ENCODE measurements around the gene PLA2G4C.

PLA2G4C gene

GRCh38 chr19:48110350-48110966 lies at the start of gene PLA2G4C:
Gene PLA2G4C (minus strand): TSS chr19:48110817. CDS start chr19:48106529, 4,288 bp downstream.
- peak; percentile 81 to 93 for DNase-seq

GRCh38 chr19:48158210-48158790 lies 47.7 kb upstream of the PLA2G4C start:
- no peak for DNase-seq

- no peak for DNase-seq
These were observed 43.4 kb upstream of the PLA2G4C start for GRCh38 chr19:48154003-48154402.

- DNase-seq: peak; percentile 5 to 60
These were observed 41.9 kb upstream of the PLA2G4C start for GRCh38 chr19:48152551-48152950.

GRCh38 chr19:48149430-48149829 lies 38.8 kb upstream of the PLA2G4C start:
- DNase-seq: no peak

GRCh38 chr19:48148576-48148975 lies 38.0 kb upstream of the PLA2G4C start:
- DNase-seq: no peak

GRCh38 chr19:48147597-48148175 lies 37.1 kb upstream of the PLA2G4C start:
- DNase-seq: no peak

GRCh38 chr19:48139053-48139452 lies 28.4 kb upstream of the PLA2G4C start:
- DNase-seq: no peak

- DNase-seq: no peak
These were observed 26.8 kb upstream of the PLA2G4C start for GRCh38 chr19:48137411-48137810.

GRCh38 chr19:48136547-48136946 lies 25.9 kb upstream of the PLA2G4C start:
- DNase-seq: no peak

- DNase-seq: no peak
These were observed 24.8 kb upstream of the PLA2G4C start for GRCh38 chr19:48135411-48135810.

GRCh38 chr19:48133094-48133493 lies 22.5 kb upstream of the PLA2G4C start:
- DNase-seq: no peak

- DNase-seq: no peak
These were observed 16.9 kb upstream of the PLA2G4C start for GRCh38 chr19:48127561-48127960.

GRCh38 chr19:48123907-48124651 lies 13.5 kb upstream of the PLA2G4C start:
- DNase-seq: no peak

- DNase-seq: no peak
These were observed 11.8 kb upstream of the PLA2G4C start for GRCh38 chr19:48122421-48122820.

GRCh38 chr19:48121909-48122371 lies 11.3 kb upstream of the PLA2G4C start:
- no peak for DNase-seq

GRCh38 chr19:48121066-48121465 lies 10.4 kb upstream of the PLA2G4C start:
- no peak for DNase-seq

GRCh38 chr19:48120505-48120904 lies 9.9 kb upstream of the PLA2G4C start:
- DNase-seq: no peak

GRCh38 chr19:48118131-48118517 lies 7.5 kb upstream of the PLA2G4C start:
- DNase-seq: no peak

- DNase-seq: no peak
These were observed 7.0 kb upstream of the PLA2G4C start for GRCh38 chr19:48117515-48118130.

- no peak for DNase-seq
These were observed 2.7 kb upstream of the PLA2G4C start for GRCh38 chr19:48113190-48113917.

- DNase-seq: no peak
These were observed 663 bp upstream of the PLA2G4C start for GRCh38 chr19:48111280-48111679.
